CD14-positive monocyte (primary cell): ENCODE results near the gene SLC25A26. TPM values are rescaled to one million over a fixed set of nuclear protein-coding genes. Genes with fewer than 3 reads are reported as not detected.
"Not testable (repeated sequence)": the region's sequence is repeated elsewhere in the genome, so short reads cannot be mapped to it uniquely, and the experiment has no call there.

Experiments used
- DNase-seq, 3 donors: peaks; one replicate each; pipeline ENCODE4 v3.0.0-alpha.2; 2011 to 2022
- H2AFZ ChIP-seq: 2 replicates; pipeline ENCODE4 v1.6.0; 2012; ENCODE audit warnings: mild to moderate bottlenecking, low read depth, low read length, inconsistent platforms; ENCODE audit not compliant: insufficient read depth, poor library complexity, severe bottlenecking
- H3K27ac ChIP-seq, 2 donors: 1 replicate in 1 of 2; 2 replicates in 1 of 2; pipeline ENCODE4 v1.5.1; 2012 to 2013; ENCODE audit warnings: low read length in 2 of 2, control low read depth in 1 of 2, inconsistent platforms in 1 of 2, low read depth in 1 of 2, mild to moderate bottlenecking in 1 of 2
- H3K27me3 ChIP-seq, 2 donors: one replicate each; pipeline versions ENCODE4 v1.6.0 to v1.6.1; 2011 to 2013; ENCODE audit warnings: low read length in 2 of 2; ENCODE audit not compliant: control insufficient read depth in 2 of 2, insufficient read depth in 2 of 2
- H3K36me3 ChIP-seq, 2 donors: replicated peaks in 1 of 2; 1 replicate in 1 of 2; 2 replicates in 1 of 2; pipeline versions ENCODE4 v1.5.1 to v1.6.1; 2012 to 2013; ENCODE audit warnings: low read length in 2 of 2, control low read depth in 1 of 2, inconsistent platforms in 1 of 2, mild to moderate bottlenecking in 1 of 2; ENCODE audit not compliant: insufficient read depth in 2 of 2, control insufficient read depth in 1 of 2
- H3K4me1 ChIP-seq, 2 donors: 1 replicate in 1 of 2; 2 replicates in 1 of 2; pipeline versions ENCODE4 v1.5.1 to v1.6.1; 2012 to 2013; ENCODE audit warnings: low read length in 2 of 2, control low read depth in 1 of 2, inconsistent platforms in 1 of 2, mild to moderate bottlenecking in 1 of 2, moderate library complexity in 1 of 2; ENCODE audit not compliant: insufficient read depth in 2 of 2, control insufficient read depth in 1 of 2
- H3K4me2 ChIP-seq: replicated peaks from 2 replicates; pipeline ENCODE3; 2012; ENCODE audit warnings: low read length, moderate library complexity, mild to moderate bottlenecking; ENCODE audit not compliant: poor library complexity, severe bottlenecking; ENCODE audit errors: extremely low read depth
- H3K4me3 ChIP-seq, 3 experiments: fragments of 200-600 bp in 1 of 3; sonication (generic) in 1 of 3; replicated peaks in 1 of 3; 1 replicate in 2 of 3; 2 replicates in 1 of 3; pipeline ENCODE4 v1.5.1; 2011 to 2013; ENCODE audit warnings: low read length in 3 of 3, mild to moderate bottlenecking in 3 of 3, control low read depth in 2 of 3, low read depth in 2 of 3, inconsistent platforms in 1 of 3, moderate library complexity in 1 of 3
- H3K79me2 ChIP-seq: 2 replicates; pipeline ENCODE4 v1.6.0; 2012; ENCODE audit warnings: mild to moderate bottlenecking, control low read depth, inconsistent platforms, low read length, moderate library complexity; ENCODE audit not compliant: insufficient read depth
- H3K9ac ChIP-seq: 2 replicates; pipeline ENCODE4 v1.6.0; 2017; ENCODE audit warnings: low read length, mild to moderate bottlenecking; ENCODE audit not compliant: insufficient read depth, poor library complexity, severe bottlenecking
- H3K9me3 ChIP-seq, 2 donors: replicated peaks in 1 of 2; 1 replicate in 1 of 2; 2 replicates in 1 of 2; pipeline versions ENCODE4 v1.5.1 to v1.6.1; 2012 to 2013; ENCODE audit warnings: low read length in 2 of 2, control low read depth in 1 of 2; ENCODE audit not compliant: control insufficient read depth in 1 of 2, insufficient read depth in 1 of 2
- H4K20me1 ChIP-seq: 2 replicates; pipeline ENCODE4 v1.6.0; 2012; ENCODE audit warnings: mild to moderate bottlenecking, low read length, control low read depth, moderate library complexity; ENCODE audit not compliant: insufficient read depth
- H3K27ac Mint-ChIP-seq, 7 donors: one replicate each; pipeline ENCODE4 v1.8.0; 2020; ENCODE audit warnings: mild to moderate bottlenecking in 7 of 7, mixed read lengths in 7 of 7, moderate library complexity in 6 of 7, inconsistent platforms in 2 of 7
- H3K27me3 Mint-ChIP-seq, 3 donors: one replicate each; pipeline ENCODE4 v1.8.0; 2021 to 2022; ENCODE audit warnings: low read depth in 3 of 3, mild to moderate bottlenecking in 3 of 3, mixed read lengths in 3 of 3, moderate library complexity in 3 of 3, inconsistent platforms in 1 of 3
- H3K36me3 Mint-ChIP-seq, 2 donors: one replicate each; pipeline ENCODE4 v1.8.0; 2020; ENCODE audit warnings: mixed read lengths in 2 of 2, inconsistent platforms in 1 of 2, mild to moderate bottlenecking in 1 of 2
- H3K4me1 Mint-ChIP-seq: one replicate; pipeline ENCODE4 v1.8.0; 2020; ENCODE audit warnings: mild to moderate bottlenecking, mixed read lengths
- H3K4me3 Mint-ChIP-seq, 2 donors: one replicate each; pipeline ENCODE4 v1.8.0; 2020; ENCODE audit warnings: mild to moderate bottlenecking in 2 of 2, mixed read lengths in 2 of 2, moderate library complexity in 1 of 2
- H3K9me3 Mint-ChIP-seq, 7 donors: one replicate each; pipeline ENCODE4 v1.8.0; 2020 to 2022; ENCODE audit warnings: mixed read lengths in 7 of 7, mild to moderate bottlenecking in 6 of 7, moderate library complexity in 6 of 7, inconsistent platforms in 2 of 7
- CTCF ChIP-seq: fragments of 200-600 bp; IDR thresholded peaks from one replicate; pipeline ENCODE4 v1.8.0; 2022; ENCODE audit warnings: antibody characterized with exemption, mild to moderate bottlenecking
- WGBS: methylation state at CpG from one replicate; pipeline ENCODE4 v1.1.5; 2013; ENCODE audit warnings: missing lambda C conversion rate; ENCODE audit not compliant: insufficient coverage; 5-methylcytosine and 5-hydroxymethylcytosine counted together
- intact Hi-C, 2 donors: fragments of 100-400 bp; cut with micrococcal nuclease; formaldehyde crosslinking; loops; one replicate each; pipeline versions ENCODE4 v1.15.0 to v1.15.1; 2023
- polyA plus RNA-seq, 3 donors: library from polyadenylated mRNA; depleted of rRNA in 1 of 3; unstranded in 2 of 3; stranded (reverse) in 1 of 3; fragments of 300-500 nt in 2 of 3; fragments of >200 nt in 1 of 3; fragmentation: Illumina TruSeq in 2 of 3; gene quantifications; 1 replicate in 2 of 3; 2 replicates in 1 of 3; pipeline ENCODE4 v1.2.3, GENCODE V29; 2012 to 2021

Gene SLC25A26
- polyA plus RNA-seq, 3 donors: 11.6 to 23.0 (median 14.4) TPM

GRCh38 chr3:66272016-66272415 lies 51.2 kb downstream of the SLC25A26 start:
- H3K4me1 Mint-ChIP-seq: no peaks in the 10 kb centered on the region
- Histone ChIP-seq H3K27ac (no peak overlapping the region), H4K20me1 (no peaks in the 10 kb centered on the region), H3K27me3 (no peaks in the 10 kb centered on the region), H2AFZ (no peak overlapping the region), H3K4me2 (no peak overlapping the region), H3K79me2 (no peaks in the 10 kb centered on the region), H3K9ac (no peak overlapping the region), H3K4me3 (no peak overlapping the region), H3K9me3 (no peaks in the 10 kb centered on the region), H3K4me1 (no peaks in the 10 kb centered on the region), H3K36me3 (no peaks in the 10 kb centered on the region)
- H3K36me3 Mint-ChIP-seq: peaks cover 4 to 8% of the 10 kb centered on the region in 2 donors
- DNase-seq: no peak
- TF ChIP-seq CTCF: no peak
- H3K9me3 Mint-ChIP-seq: no peaks in the 10 kb centered on the region
- H3K27ac Mint-ChIP-seq: no peak overlapping the region
- WGBS: no CpG with 5 or more reads among the region's 1 CpG
- H3K4me3 Mint-ChIP-seq: no peak overlapping the region
- H3K27me3 Mint-ChIP-seq: no peaks in the 10 kb centered on the region
- intact Hi-C loops: no loop called here

DNA sequence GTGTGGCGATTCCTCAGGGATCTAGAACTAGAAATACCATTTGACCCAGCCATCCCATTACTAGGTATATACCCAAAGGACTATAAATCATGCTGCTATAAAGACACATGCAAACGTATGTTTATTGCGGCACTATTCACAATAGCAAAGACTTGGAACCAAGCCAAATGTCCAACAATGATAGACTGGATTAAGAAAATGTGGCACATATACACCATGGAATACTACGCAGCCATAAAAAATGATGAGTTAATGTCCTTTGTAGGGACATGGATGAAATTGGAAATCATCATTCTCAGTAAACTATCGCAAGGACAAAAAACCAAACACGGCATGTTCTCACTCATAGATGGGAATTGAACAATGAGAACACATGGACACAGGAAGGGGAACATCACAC lies 54.0 kb downstream of the SLC25A26 start:
- H3K27me3 ChIP-seq, H3K27me3 Mint-ChIP-seq, H2AFZ ChIP-seq, H3K9me3 Mint-ChIP-seq, H4K20me1 ChIP-seq, H3K4me3 ChIP-seq, H3K4me1 ChIP-seq, H3K9ac ChIP-seq, H3K36me3 Mint-ChIP-seq, DNase-seq, H3K27ac Mint-ChIP-seq, H3K4me3 Mint-ChIP-seq, H3K36me3 ChIP-seq, H3K4me2 ChIP-seq, H3K4me1 Mint-ChIP-seq, H3K9me3 ChIP-seq, H3K27ac ChIP-seq, H3K79me2 ChIP-seq: not testable (repeated sequence)
- 100% methylated on average over 1 of the region's 6 CpGs for WGBS
- intact Hi-C loops: loop anchor here (5.0 kb wide), 2 partner anchors 542 to 547 kb away; no protein-coding TSS in a partner anchor
